ENCODE data around the gene HDAC9.

DNA sequence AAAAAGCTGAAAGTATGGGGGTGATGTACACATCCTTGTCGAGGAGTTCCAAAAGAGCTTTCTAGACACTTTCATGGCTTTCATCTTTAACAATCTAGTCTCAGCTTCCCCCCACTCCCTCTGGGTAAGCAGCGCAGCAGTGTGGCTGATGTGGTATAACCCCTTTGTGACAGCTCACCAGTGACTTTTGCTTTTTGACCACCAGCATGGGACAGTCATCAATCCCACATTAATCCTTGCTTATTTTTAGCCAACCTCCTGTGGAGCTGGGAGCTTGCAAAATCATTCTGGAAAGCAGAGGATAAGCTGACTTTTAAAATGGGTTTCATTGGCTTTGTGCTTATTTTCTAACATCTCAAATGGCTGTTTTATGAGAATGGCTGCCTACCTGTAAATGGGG lies 272.7 kb downstream of the HDAC9 start:
- TF ChIP-seq EZH2 (IDR thresholded peaks at IDR 0.05; ENCODE audit: low read depth), result no peak
- TF ChIP-seq CTCF (conservative IDR thresholded peaks at IDR 0.05), result no peak

All from PC-9 (cell line).